Gastroesophageal sphincter (tissue), 4 donors: ENCODE measurements around the gene LIM2. TPM values are rescaled to one million over a fixed set of nuclear protein-coding genes. Genes with fewer than 3 reads are reported as not detected.

Source experiments
- ATAC-seq: fragments of 150-250 bp; one replicate; pipeline ENCODE4 v1.9.1; 2016; ENCODE audit warnings: mild to moderate bottlenecking, moderate library complexity
- H3K27ac ChIP-seq, 4 donors: fragments of 200-600 bp; sonication (generic) in 3 of 4; 1 replicate in 3 of 4; 2 replicates in 1 of 4; pipeline ENCODE4 v1.5.1; 2016 to 2019
- H3K27me3 ChIP-seq: fragments of 200-600 bp; sonication (generic); one replicate; pipeline ENCODE4 v1.5.1; 2019
- H3K36me3 ChIP-seq, 2 donors: fragments of 200-600 bp; sonication (generic); one replicate each; pipeline ENCODE4 v1.5.1; 2019; ENCODE audit warnings: control low read depth in 1 of 2
- H3K4me1 ChIP-seq, 3 donors: fragments of 200-600 bp; sonication (generic); 1 replicate in 2 of 3; 2 replicates in 1 of 3; pipeline ENCODE4 v1.5.1; 2016 to 2019; ENCODE audit warnings: control low read depth in 2 of 3
- H3K4me3 ChIP-seq, 2 donors: fragments of 200-600 bp; sonication (generic); one replicate each; pipeline ENCODE4 v1.5.1; 2019; ENCODE audit warnings: mild to moderate bottlenecking in 1 of 2, moderate library complexity in 1 of 2
- H3K9me3 ChIP-seq, 3 donors: fragments of 200-600 bp; sonication (generic); one replicate each; pipeline ENCODE4 v1.5.1; 2017 to 2019; ENCODE audit warnings: control low read depth in 2 of 3
- EP300 ChIP-seq: sonication (generic); formaldehyde crosslinking; IDR thresholded peaks from one replicate; pipeline ENCODE4 v1.6.1; 2017; ENCODE audit warnings: antibody characterized with exemption, mild to moderate bottlenecking
- POLR2A ChIP-seq, 2 donors: fragments of 450-650 bp; IDR thresholded peaks; one replicate each; pipeline ENCODE4 v1.6.1; 2017; ENCODE audit warnings: antibody characterized with exemption in 2 of 2, mild to moderate bottlenecking in 2 of 2, moderate library complexity in 1 of 2
- POLR2AphosphoS5 ChIP-seq: sonication (generic); formaldehyde crosslinking; IDR thresholded peaks from one replicate; pipeline ENCODE4 v1.6.1; 2017; ENCODE audit warnings: antibody characterized with exemption
- WGBS, 2 donors: methylation state at CpG; one replicate each; pipeline ENCODE4 v1.1.5; 2018; ENCODE audit warnings: low coverage in 1 of 2; 5-methylcytosine and 5-hydroxymethylcytosine counted together
- total RNA-seq, 4 donors: library from RNA; depleted of rRNA; stranded (reverse); fragments of >200 nt; gene quantifications; one replicate each; pipeline ENCODE4 v1.1.0, GENCODE V29; 2016
- TF ChIP-seq, protein P1 (sequence below), 4 experiments: fragments of 200-600 bp in 2 of 4; fragments of 450-650 bp in 2 of 4; sonication (generic) in 1 of 4; IDR thresholded peaks; one replicate each; pipeline ENCODE4 v1.5.1; 2017 to 2019; ENCODE audit warnings: antibody characterized with exemption in 4 of 4, mild to moderate bottlenecking in 2 of 4, moderate library complexity in 2 of 4

The LIM2 gene
- total RNA-seq, 4 donors from 2014 or later, result not detected

DNA sequence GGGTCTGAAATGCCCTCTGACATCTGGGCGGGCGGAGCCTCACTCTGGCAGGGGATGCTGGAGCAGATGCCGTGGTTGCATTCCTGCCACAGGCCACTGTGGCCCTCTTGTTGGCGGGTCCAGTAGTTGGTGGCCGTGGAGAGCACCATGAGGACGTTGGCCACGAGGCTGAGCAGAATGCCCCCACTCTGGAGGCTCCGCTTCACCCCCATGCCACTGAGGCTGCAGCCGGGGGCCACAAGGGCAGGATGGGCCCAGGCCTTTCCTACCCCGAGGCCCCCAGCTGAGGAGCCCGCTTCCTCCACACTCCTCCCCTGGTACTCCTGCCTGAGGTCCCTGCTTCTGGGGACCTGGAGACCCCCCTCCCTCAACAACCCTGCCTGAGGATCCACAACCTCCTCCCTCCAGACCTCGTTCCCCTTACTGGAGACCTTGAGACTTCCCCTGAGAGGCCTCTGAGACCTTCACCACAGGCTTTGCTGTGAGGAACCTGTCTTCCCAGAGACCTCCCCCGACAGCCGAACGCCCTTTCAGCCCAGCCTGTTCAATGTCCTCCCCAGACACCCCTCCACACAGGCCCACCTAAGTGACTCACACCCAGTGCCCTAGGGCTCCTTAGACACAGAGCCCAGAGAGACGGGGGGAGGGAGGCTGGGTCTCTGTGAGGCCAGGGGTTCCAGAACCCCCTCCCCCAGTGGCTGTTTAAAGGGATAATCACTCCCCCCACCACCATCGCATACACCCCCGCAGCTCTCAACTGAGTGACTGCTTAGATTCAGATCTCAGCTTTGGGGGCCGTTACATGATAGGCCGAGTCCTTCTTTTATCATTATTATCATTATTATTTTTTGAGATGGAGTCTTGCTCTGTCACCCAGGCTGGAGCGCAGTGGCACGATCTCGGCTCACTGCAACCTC, 19.1 kb downstream of the LIM2 start, which contains the start of gene CLDND2:
CLDND2 (minus strand) TSS at position 638 of the 917 bp plus-strand sequence; CDS start at position 212, 426 bp downstream.
- Histone ChIP-seq H3K4me1 (peaks cover 0 to 31% (median 18%) of the 10 kb centered on the region in 3 donors), H3K27ac (peak within 1 kb of the TSS; percentile 7 to 98 (median 98)), H3K4me3 (peak within 1 kb of the TSS; percentile 40 to 74), H3K9me3 (no peaks in the 10 kb centered on the region), H3K36me3 (no peaks in the 10 kb centered on the region), H3K27me3 (no peaks in the 10 kb centered on the region)
- no peak for ATAC-seq
- TF ChIP-seq EP300, result no peak
- no peak for TF ChIP-seq POLR2AphosphoS5
- TF ChIP-seq POLR2A (IDR thresholded peaks at IDR 0.05), result no peak
- TF ChIP-seq, protein P1, sequence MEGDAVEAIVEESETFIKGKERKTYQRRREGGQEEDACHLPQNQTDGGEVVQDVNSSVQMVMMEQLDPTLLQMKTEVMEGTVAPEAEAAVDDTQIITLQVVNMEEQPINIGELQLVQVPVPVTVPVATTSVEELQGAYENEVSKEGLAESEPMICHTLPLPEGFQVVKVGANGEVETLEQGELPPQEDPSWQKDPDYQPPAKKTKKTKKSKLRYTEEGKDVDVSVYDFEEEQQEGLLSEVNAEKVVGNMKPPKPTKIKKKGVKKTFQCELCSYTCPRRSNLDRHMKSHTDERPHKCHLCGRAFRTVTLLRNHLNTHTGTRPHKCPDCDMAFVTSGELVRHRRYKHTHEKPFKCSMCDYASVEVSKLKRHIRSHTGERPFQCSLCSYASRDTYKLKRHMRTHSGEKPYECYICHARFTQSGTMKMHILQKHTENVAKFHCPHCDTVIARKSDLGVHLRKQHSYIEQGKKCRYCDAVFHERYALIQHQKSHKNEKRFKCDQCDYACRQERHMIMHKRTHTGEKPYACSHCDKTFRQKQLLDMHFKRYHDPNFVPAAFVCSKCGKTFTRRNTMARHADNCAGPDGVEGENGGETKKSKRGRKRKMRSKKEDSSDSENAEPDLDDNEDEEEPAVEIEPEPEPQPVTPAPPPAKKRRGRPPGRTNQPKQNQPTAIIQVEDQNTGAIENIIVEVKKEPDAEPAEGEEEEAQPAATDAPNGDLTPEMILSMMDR (IDR thresholded peaks at IDR 0.05), result no peak
- WGBS, 2 donors, result 89 to 92% methylated on average over 6 to 8 of the region's 23 CpGs

DNA sequence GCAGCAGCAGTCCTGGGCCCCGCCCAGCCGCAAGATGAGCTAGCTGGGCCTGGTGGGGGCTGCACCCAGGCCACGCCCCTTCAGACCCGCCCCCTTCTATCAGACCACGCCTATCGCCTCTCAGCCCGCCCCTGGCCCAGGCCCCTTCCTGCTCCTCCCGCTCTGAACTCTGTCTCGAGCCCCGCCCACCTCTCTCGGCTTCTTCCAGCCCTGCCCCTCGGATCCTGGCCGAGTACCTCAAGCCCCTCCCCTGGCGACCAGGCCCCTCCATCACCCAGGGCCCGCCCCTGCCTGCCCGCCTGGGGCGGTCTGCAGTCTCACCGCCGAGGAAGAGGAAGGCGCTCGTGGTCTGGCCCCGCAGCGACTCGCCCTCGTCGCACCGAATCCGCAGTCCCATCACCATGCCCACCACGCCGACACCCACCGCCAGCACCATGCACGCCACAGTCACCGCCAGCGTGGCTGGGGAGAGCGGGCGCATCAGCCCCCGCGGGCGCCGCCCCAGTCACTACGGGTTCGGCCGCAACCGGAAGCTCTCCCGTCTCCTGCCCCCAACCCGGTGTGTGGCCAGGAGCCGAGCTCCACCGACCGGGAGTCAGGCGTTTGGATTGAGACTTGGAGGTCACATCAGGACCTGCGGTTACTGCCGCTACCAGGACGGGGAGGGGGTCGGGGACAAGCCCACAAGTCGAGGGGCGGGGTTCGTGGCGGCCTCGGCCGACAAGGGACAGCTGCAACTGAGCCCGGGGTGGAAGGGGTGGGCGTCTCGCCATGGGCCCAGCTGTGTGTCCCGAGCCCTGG, 20.0 kb downstream of the LIM2 start:
- H3K4me1 ChIP-seq, result peaks cover 0 to 39% (median 18%) of the 10 kb centered on the region in 3 donors

DNA sequence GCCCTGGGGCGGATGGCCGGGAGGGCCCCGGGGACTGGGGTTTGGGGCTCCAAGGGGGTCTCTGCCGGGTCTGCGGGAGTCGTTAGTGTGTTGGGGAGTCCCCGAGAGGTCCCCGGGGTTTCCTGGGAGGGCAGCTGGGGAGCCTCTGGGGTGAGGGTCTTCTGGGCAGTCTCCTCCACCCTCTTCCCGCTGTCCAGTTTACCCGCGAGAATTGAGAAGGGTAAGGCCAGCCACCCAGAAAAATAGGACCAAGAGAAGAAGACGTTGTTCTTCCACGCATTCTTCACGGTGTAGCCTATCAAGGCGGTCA, 20.6 kb downstream of the LIM2 start:
- no peak for ATAC-seq
- 0% methylated on average over 13 of the region's 15 CpGs; no CpG with 5 or more reads in 1 of the 2 donors for WGBS, 2 donors
- TF ChIP-seq EP300, result no peak
- TF ChIP-seq, protein P1 (IDR thresholded peaks at IDR 0.05), result no peak
- peak; percentile 57 to 79 for TF ChIP-seq POLR2A (IDR thresholded peaks at IDR 0.05)
- TF ChIP-seq POLR2AphosphoS5, result peak; percentile 98

More for the DNA sequence above, 20.0 kb downstream of the LIM2 start:
- TF ChIP-seq POLR2A (IDR thresholded peaks at IDR 0.05) (peak in 1 of 2 donors; percentile 4), POLR2AphosphoS5 (no peak), EP300 (no peak)
- TF ChIP-seq, protein P1 (IDR thresholded peaks at IDR 0.05), result peak in 3 of 4 experiments; percentile 14 to 29 (median 27)
- Histone ChIP-seq H3K27me3 (no peaks in the 10 kb centered on the region), H3K27ac (peak overlapping the region; percentile 92 to 98 (median 98)), H3K36me3 (no peaks in the 10 kb centered on the region), H3K4me3 (peak overlapping the region; percentile 74 to 80), H3K9me3 (no peaks in the 10 kb centered on the region)
- WGBS, 2 donors, result no CpG with 5 or more reads among the region's 64 CpGs
- ATAC-seq, result peak; percentile 91

DNA sequence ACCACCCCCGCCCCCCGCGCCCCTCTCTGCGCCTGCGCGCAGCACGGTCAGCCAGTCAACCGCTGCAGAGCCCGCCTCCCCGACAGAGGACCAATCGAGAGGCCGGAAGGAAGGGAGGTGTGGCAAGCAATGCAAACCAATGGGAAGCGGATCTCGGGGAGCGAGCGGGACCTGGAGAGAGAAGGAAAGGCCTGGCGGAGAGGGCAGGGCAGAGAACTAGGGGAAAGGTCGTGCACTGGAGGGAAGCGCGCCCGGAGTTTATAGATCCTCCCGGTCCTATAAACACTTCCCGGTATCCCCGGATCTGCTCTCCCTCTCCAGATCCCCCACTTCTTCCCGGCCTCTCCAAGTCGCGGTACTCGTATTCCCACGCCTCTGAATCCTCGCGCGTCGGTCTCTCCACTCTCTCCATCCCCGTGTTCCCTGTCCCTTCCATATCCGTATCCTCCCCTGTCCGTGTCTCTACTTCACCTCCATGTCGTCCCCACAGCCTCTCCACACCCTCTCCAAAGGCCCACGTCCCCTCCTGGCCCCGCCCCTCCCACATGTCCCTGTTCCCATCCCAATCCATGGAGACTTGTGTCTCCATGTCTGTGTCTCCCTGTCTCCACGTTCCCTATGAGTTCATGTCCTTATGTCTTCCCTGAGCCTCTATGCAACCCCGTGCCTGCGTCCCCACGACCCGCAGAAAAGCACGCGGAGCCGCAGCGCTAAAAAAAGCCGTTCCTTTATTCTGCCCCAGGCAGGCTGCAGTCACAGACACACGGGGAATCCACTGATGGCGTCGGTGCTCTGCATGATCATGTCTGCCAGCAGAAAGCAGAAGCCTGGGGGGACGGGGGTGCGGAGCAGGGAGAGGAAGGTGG, 21.2 kb downstream of the LIM2 start:
- Histone ChIP-seq H3K9me3 (no peaks in the 10 kb centered on the region), H3K36me3 (no peaks in the 10 kb centered on the region), H3K4me1 (peaks cover 0 to 50% (median 22%) of the 10 kb centered on the region in 3 donors), H3K27ac (peak overlapping the region; percentile 92 to 98 (median 98)), H3K4me3 (peak overlapping the region; percentile 74 to 80), H3K27me3 (no peaks in the 10 kb centered on the region)
- WGBS, 2 donors, result 0 to 1% methylated on average over 32 to 34 of the region's 54 CpGs
- TF ChIP-seq, protein P1 (IDR thresholded peaks at IDR 0.05), result no peak
- TF ChIP-seq POLR2AphosphoS5 (peak; percentile 78), POLR2A (IDR thresholded peaks at IDR 0.05) (no peak), EP300 (no peak)
- ATAC-seq, result peak; percentile 87

More for the DNA sequence above, 20.6 kb downstream of the LIM2 start:
- Histone ChIP-seq H3K4me1 (peaks cover 0 to 45% (median 22%) of the 10 kb centered on the region in 3 donors), H3K27me3 (no peaks in the 10 kb centered on the region), H3K4me3 (peak overlapping the region; percentile 74 to 80), H3K9me3 (no peaks in the 10 kb centered on the region), H3K27ac (peak overlapping the region; percentile 92 to 98 (median 98)), H3K36me3 (no peaks in the 10 kb centered on the region)
